PFSK-1 (cell line): Measurements from ENCODE around the gene UNG.
A peak's percentile ranks its signal among the peaks of the same experiment; 100 is the strongest.

Experiments used
- FOXP2 ChIP-seq: optimal IDR thresholded peaks from 2 replicates; pipeline ENCODE3; 2011; ENCODE audit warnings: borderline replicate concordance, control low read depth, inconsistent platforms; ENCODE audit not compliant: insufficient read depth; ENCODE audit errors: extremely low read length, extremely low read depth
- POLR2AphosphoS5 ChIP-seq: IDR thresholded peaks from 2 replicates; pipeline ENCODE4 v1.6.1; 2012; ENCODE audit warnings: low read depth, mild to moderate bottlenecking, control low read depth, low read length, moderate library complexity
- REST ChIP-seq, 2 experiments: IDR thresholded peaks; 2 replicates each; pipeline versions ENCODE4 v1.6.1 to v1.8.0; 2011 to 2012; ENCODE audit warnings: low read depth in 2 of 2, low read length in 2 of 2, control low read depth in 1 of 2, inconsistent platforms in 1 of 2, mild to moderate bottlenecking in 1 of 2, moderate library complexity in 1 of 2; ENCODE audit not compliant: insufficient read depth in 1 of 2
- SIN3A ChIP-seq: IDR thresholded peaks from 2 replicates; pipeline ENCODE4 v1.6.1; 2012; ENCODE audit warnings: mild to moderate bottlenecking, low read length, moderate library complexity, borderline replicate concordance; ENCODE audit not compliant: insufficient read depth
- TAF1 ChIP-seq: IDR thresholded peaks from 2 replicates; pipeline ENCODE4 v1.6.1; 2012; ENCODE audit warnings: low read length, control low read depth, borderline replicate concordance; ENCODE audit not compliant: insufficient read depth

The UNG gene

GRCh38 chr12:109102491-109102890 is 5.1 kb downstream of the UNG start:
- TF ChIP-seq REST (IDR thresholded peaks at IDR 0.05; ENCODE audit: insufficient read depth in 1 of 2, low read depth in 2 of 2, low read length in 2 of 2) (no peak), SIN3A (no peak), TAF1 (no peak), FOXP2 (no peak), POLR2AphosphoS5 (no peak)

- no peak for TF ChIP-seq SIN3A
- no peak for TF ChIP-seq POLR2AphosphoS5
- TF ChIP-seq FOXP2, result no peak
- no peak for TF ChIP-seq TAF1
- no peak for TF ChIP-seq REST (IDR thresholded peaks at IDR 0.05; ENCODE audit: insufficient read depth in 1 of 2, low read depth in 2 of 2, low read length in 2 of 2)
Observed at GRCh38 chr12:109105176-109105575, 7.8 kb downstream of the UNG start.

- no peak for TF ChIP-seq REST (IDR thresholded peaks at IDR 0.05; ENCODE audit: insufficient read depth in 1 of 2, low read depth in 2 of 2, low read length in 2 of 2)
Observed at GRCh38 chr12:109109746-109110350, 12.5 kb downstream of the UNG start.

GRCh38 chr12:109110988-109111495 is 13.6 kb downstream of the UNG start:
- TF ChIP-seq POLR2AphosphoS5, result peak; percentile 63
- TF ChIP-seq REST (IDR thresholded peaks at IDR 0.05; ENCODE audit: insufficient read depth in 1 of 2, low read depth in 2 of 2, low read length in 2 of 2), result no peak
- peak; percentile 37 for TF ChIP-seq FOXP2
- no peak for TF ChIP-seq SIN3A
- no peak for TF ChIP-seq TAF1
